Measurements from ENCODE around the gene NKD2.

DNA sequence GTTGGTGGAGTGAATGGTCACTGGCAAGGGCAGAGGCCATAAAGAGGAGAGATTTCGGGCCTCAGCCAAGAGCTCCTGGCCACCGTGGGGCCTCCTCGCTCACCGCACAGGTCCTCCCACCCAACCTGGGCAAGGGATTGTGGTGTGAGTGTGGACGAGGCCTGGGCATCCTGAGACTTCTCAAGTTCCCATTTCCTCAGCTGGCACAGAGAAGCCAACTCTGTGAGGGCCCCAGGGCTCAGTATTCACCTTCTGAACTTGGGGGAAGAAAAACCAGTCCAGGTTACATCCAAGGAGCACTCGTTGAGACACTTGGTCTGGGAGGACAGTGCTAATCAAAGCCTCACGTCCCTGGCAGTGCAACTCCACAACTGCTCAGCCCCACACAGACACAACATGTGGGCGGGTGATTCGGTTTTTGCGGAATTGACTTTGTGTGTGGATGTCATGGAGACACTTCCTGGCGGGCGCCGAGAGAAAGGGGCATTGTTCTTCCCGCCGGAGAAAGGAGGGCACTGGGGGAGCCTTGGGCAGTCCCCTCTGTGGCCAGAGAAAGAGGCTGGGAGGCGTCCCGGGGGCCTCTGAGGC, 28.5 kb upstream of the NKD2 start:
- TF ChIP-seq, protein P1, sequence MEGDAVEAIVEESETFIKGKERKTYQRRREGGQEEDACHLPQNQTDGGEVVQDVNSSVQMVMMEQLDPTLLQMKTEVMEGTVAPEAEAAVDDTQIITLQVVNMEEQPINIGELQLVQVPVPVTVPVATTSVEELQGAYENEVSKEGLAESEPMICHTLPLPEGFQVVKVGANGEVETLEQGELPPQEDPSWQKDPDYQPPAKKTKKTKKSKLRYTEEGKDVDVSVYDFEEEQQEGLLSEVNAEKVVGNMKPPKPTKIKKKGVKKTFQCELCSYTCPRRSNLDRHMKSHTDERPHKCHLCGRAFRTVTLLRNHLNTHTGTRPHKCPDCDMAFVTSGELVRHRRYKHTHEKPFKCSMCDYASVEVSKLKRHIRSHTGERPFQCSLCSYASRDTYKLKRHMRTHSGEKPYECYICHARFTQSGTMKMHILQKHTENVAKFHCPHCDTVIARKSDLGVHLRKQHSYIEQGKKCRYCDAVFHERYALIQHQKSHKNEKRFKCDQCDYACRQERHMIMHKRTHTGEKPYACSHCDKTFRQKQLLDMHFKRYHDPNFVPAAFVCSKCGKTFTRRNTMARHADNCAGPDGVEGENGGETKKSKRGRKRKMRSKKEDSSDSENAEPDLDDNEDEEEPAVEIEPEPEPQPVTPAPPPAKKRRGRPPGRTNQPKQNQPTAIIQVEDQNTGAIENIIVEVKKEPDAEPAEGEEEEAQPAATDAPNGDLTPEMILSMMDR (optimal IDR thresholded peaks at IDR 0.05 in 1 of 3, IDR thresholded peaks at IDR 0.05 in 1 of 3, conservative IDR thresholded peaks at IDR 0.05 in 1 of 3; ENCODE audit: extremely low read depth in 1 of 3, insufficient read depth in 2 of 3, low read length in 3 of 3): no peak
- TF ChIP-seq EZH2 (IDR thresholded peaks at IDR 0.05; ENCODE audit: low read length): no peak
